K562 (cell line): ENCODE data around the gene EHBP1L1. TPM values are rescaled to one million over a fixed set of nuclear protein-coding genes. Genes with fewer than 3 reads are reported as not detected.

ENCODE experiments used
- CCAR2 ChIP-seq: fragments of 200-400 bp; formaldehyde crosslinking; IDR thresholded peaks from 2 replicates; pipeline ENCODE4 v1.6.1; 2017; ENCODE audit warnings: mild to moderate bottlenecking, low read depth, low read length
- CREM ChIP-seq: IDR thresholded peaks from 2 replicates; pipeline ENCODE4 v1.6.1; 2014; ENCODE audit warnings: antibody characterized with exemption, low read depth
- CTBP1 ChIP-seq: fragments of 450-650 bp; IDR thresholded peaks from 2 replicates; pipeline ENCODE4 v1.6.1; 2016; ENCODE audit warnings: borderline replicate concordance
- DPF2 ChIP-seq: fragments of 450-650 bp; IDR thresholded peaks from 2 replicates; pipeline ENCODE4 v1.6.1; 2016
- FUS ChIP-seq: fragments of 200-400 bp; formaldehyde crosslinking; optimal IDR thresholded peaks from 2 replicates; pipeline ENCODE3; 2017; ENCODE audit warnings: low read depth, low read length
- GTF2F1 ChIP-seq: IDR thresholded peaks from 2 replicates; pipeline ENCODE4 v1.6.1; 2011; ENCODE audit warnings: low read depth, low read length, improper control_type of control experiment
- HDAC6 ChIP-seq: IDR thresholded peaks from 2 replicates; pipeline ENCODE4 v1.6.1; 2012; ENCODE audit warnings: low read depth, mild to moderate bottlenecking, control low read depth, inconsistent platforms, low read length, moderate library complexity
- HNRNPL ChIP-seq: fragments of 200-400 bp; formaldehyde crosslinking; IDR thresholded peaks from 2 replicates; pipeline ENCODE4 v1.6.1; 2017; ENCODE audit warnings: low read depth, mild to moderate bottlenecking, low read length
- KDM4B ChIP-seq, 2 experiments: fragments of 450-650 bp in 1 of 2; sonication (generic) in 1 of 2; IDR thresholded peaks; 2 replicates each; pipeline ENCODE4 v1.6.1; 2016 to 2017; ENCODE audit warnings: borderline replicate concordance in 2 of 2, antibody characterized with exemption in 1 of 2, low read depth in 1 of 2, mild to moderate bottlenecking in 1 of 2
- MEF2A ChIP-seq: IDR thresholded peaks from 2 replicates; pipeline ENCODE4 v1.6.1; 2011; ENCODE audit warnings: low read depth, mild to moderate bottlenecking, low read length, moderate library complexity; ENCODE audit not compliant: control insufficient read depth
- NCOR1 ChIP-seq: fragments of 450-650 bp; IDR thresholded peaks from 2 replicates; pipeline ENCODE4 v1.6.1; 2016; ENCODE audit warnings: mild to moderate bottlenecking, moderate library complexity
- POLR2A ChIP-seq: fragments of 450-650 bp; conservative IDR thresholded peaks from 2 replicates; pipeline ENCODE4 v1.6.1; 2016
- RAD21 ChIP-seq, 2 experiments: fragments of 250-450 bp in 1 of 2; fragments of 450-650 bp in 1 of 2; sonication (Bioruptor Pico) in 1 of 2; formaldehyde crosslinking in 1 of 2; IDR thresholded peaks in 1 of 2; conservative IDR thresholded peaks in 1 of 2; 2 replicates each; pipeline versions ENCODE4 v1.4.0 to v1.8.0; 2020 to 2022; ENCODE audit warnings: mild to moderate bottlenecking in 2 of 2, moderate library complexity in 1 of 2
- ZBTB1 ChIP-seq: sonication (generic); formaldehyde crosslinking; IDR thresholded peaks from 2 replicates; pipeline ENCODE4 v1.8.1; 2023; ENCODE audit warnings: missing genetic modification reagents, low read depth, mild to moderate bottlenecking, borderline replicate concordance
- ZNF551 ChIP-seq: fragments of 250-450 bp; sonication (Bioruptor Pico); IDR thresholded peaks from 2 replicates; pipeline ENCODE4 v1.5.0; 2021; ENCODE audit warnings: mild to moderate bottlenecking, moderate library complexity
- ZNF561 ChIP-seq: fragments of 450-650 bp; formaldehyde crosslinking; conservative IDR thresholded peaks from 2 replicates; pipeline ENCODE4 v1.4.0; 2020; ENCODE audit warnings: mild to moderate bottlenecking, moderate library complexity
- polyA plus RNA-seq, 8 experiments: library from polyadenylated mRNA; depleted of rRNA in 4 of 8; stranded (reverse) in 5 of 8; unstranded in 3 of 8; fragments of >200 nt; fragmentation: Nextera tagmentation in 2 of 8; fragmentation: Illumina TruSeq in 1 of 8; extraction: Ambion mirVana in 2 of 8; extraction: Trizol in 1 of 8; gene quantifications; 2 replicates each; pipeline versions ENCODE4 v1.2.1 to v1.2.3, GENCODE V29; 2011 to 2014; ENCODE audit warnings: inconsistent platforms in 1 of 8, missing spikeins in 1 of 8
- total RNA-seq, 7 experiments: library from RNA; depleted of rRNA in 6 of 7; stranded (reverse); fragments of >200 nt in 6 of 7; fragmentation: Illumina TruSeq in 2 of 7; extraction: Trizol in 2 of 7; gene quantifications; 2 replicates each; pipeline versions ENCODE4 v1.2.1 to v1.2.3, GENCODE V29; 2011 to 2021; ENCODE audit warnings: low replicate concordance in 1 of 7
- TF ChIP-seq, protein P1 (sequence below): sonication (generic); formaldehyde crosslinking; IDR thresholded peaks from 2 replicates; pipeline ENCODE4 v1.8.1; 2023; ENCODE audit warnings: missing genetic modification reagents, mild to moderate bottlenecking, borderline replicate concordance
- TF ChIP-seq, protein P2 (sequence below), 3 experiments: IDR thresholded peaks in 2 of 3; conservative IDR thresholded peaks in 1 of 3; 2 replicates each; pipeline ENCODE4 v1.5.1; 2011 to 2012; ENCODE audit warnings: low read length in 3 of 3, mild to moderate bottlenecking in 3 of 3, control low read depth in 2 of 3, improper control_type of control experiment in 1 of 3, inconsistent platforms in 1 of 3, low read depth in 1 of 3, mixed read lengths in 1 of 3, moderate library complexity in 1 of 3; ENCODE audit not compliant: insufficient read depth in 2 of 3
- TF ChIP-seq, protein P3 (sequence below): sonication (generic); formaldehyde crosslinking; IDR thresholded peaks from 2 replicates; pipeline ENCODE4 v1.8.1; 2023; ENCODE audit warnings: mild to moderate bottlenecking, missing genetic modification reagents

The EHBP1L1 gene
- total and polyA plus RNA-seq, 9 of the 15 experiments (the other 6 are each of a cell fraction or from before 2014, with no cell fraction given): 0.03 to 87.1 (median 26.3) TPM

DNA sequence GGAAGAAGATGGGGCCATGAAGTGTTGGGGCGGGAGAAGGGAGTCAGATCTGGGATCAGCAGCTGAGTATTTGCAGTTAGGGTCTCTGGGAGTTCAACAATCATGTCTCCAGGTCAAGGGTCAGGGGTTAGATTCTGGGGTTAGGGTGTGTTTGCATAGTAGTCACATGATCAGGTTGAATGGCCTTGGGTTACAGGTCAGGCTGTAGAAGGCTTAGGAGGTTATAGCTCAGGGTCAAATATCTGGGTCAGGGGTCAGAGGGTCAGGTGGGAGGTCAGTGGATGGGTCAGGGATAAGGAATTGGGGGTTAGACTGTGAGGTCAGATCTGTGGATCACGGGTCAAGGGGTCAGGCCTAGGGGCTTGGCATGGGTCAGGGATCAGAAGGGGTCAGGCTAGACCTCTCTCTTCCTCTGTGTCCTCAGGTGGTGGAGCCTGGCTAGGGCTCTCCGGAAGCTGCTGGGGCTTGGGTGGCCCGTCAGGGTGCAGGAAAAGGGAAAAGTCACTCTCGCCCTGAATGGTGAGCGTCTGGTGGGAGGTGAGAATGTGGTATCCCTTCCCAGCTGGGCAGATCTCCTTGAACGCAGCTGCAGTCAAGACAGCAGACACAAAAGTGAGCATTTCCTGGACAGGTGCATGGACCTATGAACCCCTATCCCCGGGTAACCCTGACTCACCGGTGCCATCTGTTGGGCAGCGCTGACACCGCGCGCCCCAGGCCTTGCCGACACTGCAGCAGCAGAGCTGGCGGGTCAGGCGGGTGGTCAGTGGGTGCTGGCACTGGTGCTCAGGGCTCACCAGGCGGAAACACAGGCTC, 24.1 kb upstream of the EHBP1L1 start (continued):
- TF ChIP-seq, protein P1, sequence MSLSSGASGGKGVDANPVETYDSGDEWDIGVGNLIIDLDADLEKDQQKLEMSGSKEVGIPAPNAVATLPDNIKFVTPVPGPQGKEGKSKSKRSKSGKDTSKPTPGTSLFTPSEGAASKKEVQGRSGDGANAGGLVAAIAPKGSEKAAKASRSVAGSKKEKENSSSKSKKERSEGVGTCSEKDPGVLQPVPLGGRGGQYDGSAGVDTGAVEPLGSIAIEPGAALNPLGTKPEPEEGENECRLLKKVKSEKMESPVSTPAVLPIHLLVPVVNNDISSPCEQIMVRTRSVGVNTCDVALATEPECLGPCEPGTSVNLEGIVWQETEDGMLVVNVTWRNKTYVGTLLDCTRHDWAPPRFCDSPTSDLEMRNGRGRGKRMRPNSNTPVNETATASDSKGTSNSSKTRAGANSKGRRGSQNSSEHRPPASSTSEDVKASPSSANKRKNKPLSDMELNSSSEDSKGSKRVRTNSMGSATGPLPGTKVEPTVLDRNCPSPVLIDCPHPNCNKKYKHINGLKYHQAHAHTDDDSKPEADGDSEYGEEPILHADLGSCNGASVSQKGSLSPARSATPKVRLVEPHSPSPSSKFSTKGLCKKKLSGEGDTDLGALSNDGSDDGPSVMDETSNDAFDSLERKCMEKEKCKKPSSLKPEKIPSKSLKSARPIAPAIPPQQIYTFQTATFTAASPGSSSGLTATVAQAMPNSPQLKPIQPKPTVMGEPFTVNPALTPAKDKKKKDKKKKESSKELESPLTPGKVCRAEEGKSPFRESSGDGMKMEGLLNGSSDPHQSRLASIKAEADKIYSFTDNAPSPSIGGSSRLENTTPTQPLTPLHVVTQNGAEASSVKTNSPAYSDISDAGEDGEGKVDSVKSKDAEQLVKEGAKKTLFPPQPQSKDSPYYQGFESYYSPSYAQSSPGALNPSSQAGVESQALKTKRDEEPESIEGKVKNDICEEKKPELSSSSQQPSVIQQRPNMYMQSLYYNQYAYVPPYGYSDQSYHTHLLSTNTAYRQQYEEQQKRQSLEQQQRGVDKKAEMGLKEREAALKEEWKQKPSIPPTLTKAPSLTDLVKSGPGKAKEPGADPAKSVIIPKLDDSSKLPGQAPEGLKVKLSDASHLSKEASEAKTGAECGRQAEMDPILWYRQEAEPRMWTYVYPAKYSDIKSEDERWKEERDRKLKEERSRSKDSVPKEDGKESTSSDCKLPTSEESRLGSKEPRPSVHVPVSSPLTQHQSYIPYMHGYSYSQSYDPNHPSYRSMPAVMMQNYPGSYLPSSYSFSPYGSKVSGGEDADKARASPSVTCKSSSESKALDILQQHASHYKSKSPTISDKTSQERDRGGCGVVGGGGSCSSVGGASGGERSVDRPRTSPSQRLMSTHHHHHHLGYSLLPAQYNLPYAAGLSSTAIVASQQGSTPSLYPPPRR (CRISPR knock-in tag): no peak
- TF ChIP-seq MEF2A (no peak), ZNF551 (CRISPR knock-in tag) (no peak), FUS (no peak), NCOR1 (no peak), CCAR2 (no peak), POLR2A (no peak), HNRNPL (peak; percentile 85), DPF2 (no peak), RAD21 (CRISPR knock-in tag; conservative IDR thresholded peaks at IDR 0.05 in 1 of 2, IDR thresholded peaks at IDR 0.05 in 1 of 2) (peak in 1 of 2 experiments; percentile 40; a peak in 2 of 4 replicates), CREM (peak; percentile 64; the same call in 1 of the 2 replicates), ZBTB1 (no peak), GTF2F1 (no peak), ZNF561 (no peak), CTBP1 (no peak; the same call in 1 of the 2 replicates), KDM4B (IDR thresholded peaks at IDR 0.05; ENCODE audit: borderline replicate concordance in 2 of 2, low read depth in 1 of 2) (no peak), HDAC6 (0 out of 2 replicates have a peak, but pooled peaks have one; percentile 58)
- TF ChIP-seq, protein P2, sequence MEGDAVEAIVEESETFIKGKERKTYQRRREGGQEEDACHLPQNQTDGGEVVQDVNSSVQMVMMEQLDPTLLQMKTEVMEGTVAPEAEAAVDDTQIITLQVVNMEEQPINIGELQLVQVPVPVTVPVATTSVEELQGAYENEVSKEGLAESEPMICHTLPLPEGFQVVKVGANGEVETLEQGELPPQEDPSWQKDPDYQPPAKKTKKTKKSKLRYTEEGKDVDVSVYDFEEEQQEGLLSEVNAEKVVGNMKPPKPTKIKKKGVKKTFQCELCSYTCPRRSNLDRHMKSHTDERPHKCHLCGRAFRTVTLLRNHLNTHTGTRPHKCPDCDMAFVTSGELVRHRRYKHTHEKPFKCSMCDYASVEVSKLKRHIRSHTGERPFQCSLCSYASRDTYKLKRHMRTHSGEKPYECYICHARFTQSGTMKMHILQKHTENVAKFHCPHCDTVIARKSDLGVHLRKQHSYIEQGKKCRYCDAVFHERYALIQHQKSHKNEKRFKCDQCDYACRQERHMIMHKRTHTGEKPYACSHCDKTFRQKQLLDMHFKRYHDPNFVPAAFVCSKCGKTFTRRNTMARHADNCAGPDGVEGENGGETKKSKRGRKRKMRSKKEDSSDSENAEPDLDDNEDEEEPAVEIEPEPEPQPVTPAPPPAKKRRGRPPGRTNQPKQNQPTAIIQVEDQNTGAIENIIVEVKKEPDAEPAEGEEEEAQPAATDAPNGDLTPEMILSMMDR (IDR thresholded peaks at IDR 0.05 in 2 of 3, conservative IDR thresholded peaks at IDR 0.05 in 1 of 3; ENCODE audit: insufficient read depth in 2 of 3, low read depth in 1 of 3, low read length in 3 of 3): peak; percentile 65 to 79 (median 66)
- TF ChIP-seq, protein P3, sequence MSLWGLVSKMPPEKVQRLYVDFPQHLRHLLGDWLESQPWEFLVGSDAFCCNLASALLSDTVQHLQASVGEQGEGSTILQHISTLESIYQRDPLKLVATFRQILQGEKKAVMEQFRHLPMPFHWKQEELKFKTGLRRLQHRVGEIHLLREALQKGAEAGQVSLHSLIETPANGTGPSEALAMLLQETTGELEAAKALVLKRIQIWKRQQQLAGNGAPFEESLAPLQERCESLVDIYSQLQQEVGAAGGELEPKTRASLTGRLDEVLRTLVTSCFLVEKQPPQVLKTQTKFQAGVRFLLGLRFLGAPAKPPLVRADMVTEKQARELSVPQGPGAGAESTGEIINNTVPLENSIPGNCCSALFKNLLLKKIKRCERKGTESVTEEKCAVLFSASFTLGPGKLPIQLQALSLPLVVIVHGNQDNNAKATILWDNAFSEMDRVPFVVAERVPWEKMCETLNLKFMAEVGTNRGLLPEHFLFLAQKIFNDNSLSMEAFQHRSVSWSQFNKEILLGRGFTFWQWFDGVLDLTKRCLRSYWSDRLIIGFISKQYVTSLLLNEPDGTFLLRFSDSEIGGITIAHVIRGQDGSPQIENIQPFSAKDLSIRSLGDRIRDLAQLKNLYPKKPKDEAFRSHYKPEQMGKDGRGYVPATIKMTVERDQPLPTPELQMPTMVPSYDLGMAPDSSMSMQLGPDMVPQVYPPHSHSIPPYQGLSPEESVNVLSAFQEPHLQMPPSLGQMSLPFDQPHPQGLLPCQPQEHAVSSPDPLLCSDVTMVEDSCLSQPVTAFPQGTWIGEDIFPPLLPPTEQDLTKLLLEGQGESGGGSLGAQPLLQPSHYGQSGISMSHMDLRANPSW: no peak
